Osteocyte (in vitro differentiated cells): Measurements from ENCODE around the gene TMEM9B. TPM values are rescaled to one million over a fixed set of nuclear protein-coding genes. Genes with fewer than 3 reads are reported as not detected.

Experiments
- DNase-seq: peaks from one replicate; pipeline ENCODE4 v3.0.0; 2021; ENCODE audit warnings: mixed read lengths; ENCODE audit not compliant: unreplicated experiment; ENCODE audit errors: extremely low spot score
- H3K27ac Mint-ChIP-seq: one replicate; pipeline ENCODE4 v1.8.0; 2021; ENCODE audit warnings: mild to moderate bottlenecking, mixed read lengths; ENCODE audit not compliant: unreplicated experiment
- H3K27me3 Mint-ChIP-seq: one replicate; pipeline ENCODE4 v1.8.0; 2021; ENCODE audit warnings: mixed read lengths; ENCODE audit not compliant: unreplicated experiment
- H3K36me3 Mint-ChIP-seq: one replicate; pipeline ENCODE4 v1.8.0; 2021; ENCODE audit warnings: mixed read lengths; ENCODE audit not compliant: unreplicated experiment
- H3K4me1 Mint-ChIP-seq: one replicate; pipeline ENCODE4 v1.8.0; 2021; ENCODE audit warnings: mixed read lengths; ENCODE audit not compliant: unreplicated experiment
- H3K4me3 Mint-ChIP-seq: one replicate; pipeline ENCODE4 v1.8.0; 2021; ENCODE audit warnings: mild to moderate bottlenecking, moderate library complexity, mixed read lengths; ENCODE audit not compliant: unreplicated experiment
- H3K9me3 Mint-ChIP-seq: one replicate; pipeline ENCODE4 v1.8.0; 2021; ENCODE audit warnings: mixed read lengths; ENCODE audit not compliant: unreplicated experiment
- CTCF ChIP-seq: fragments of 200-600 bp; sonication (generic); IDR thresholded peaks from 2 replicates; pipeline ENCODE4 v1.5.0; 2021; ENCODE audit warnings: antibody characterized with exemption, mild to moderate bottlenecking, moderate library complexity
- total RNA-seq: library from RNA; stranded (reverse); gene quantifications from 2 replicates; pipeline ENCODE4 v1.2.1, GENCODE V29; 2021

TMEM9B gene
- total RNA-seq, 1 donor from 2014 or later = 35.9 TPM

DNA sequence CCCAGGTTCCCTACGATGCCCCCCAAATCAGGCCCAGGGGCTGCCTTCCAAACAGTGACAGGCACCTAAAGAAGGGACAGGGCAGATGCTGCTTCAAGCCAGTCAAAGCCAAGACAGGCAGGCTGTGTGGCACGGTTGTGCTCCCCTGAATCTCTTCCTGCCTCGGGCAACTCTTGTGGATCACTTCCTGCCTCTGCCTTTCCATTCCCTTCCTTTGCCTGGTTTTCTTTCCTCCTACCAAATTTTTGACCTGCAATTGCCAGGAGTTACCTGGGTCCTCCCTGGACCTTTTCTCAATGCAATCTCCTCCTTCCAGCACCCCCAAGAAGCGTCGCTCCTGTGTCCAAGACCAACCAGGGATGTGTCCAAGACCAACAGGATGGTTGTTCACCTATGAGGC is 37.0 kb downstream of the TMEM9B start:
- H3K27ac Mint-ChIP-seq = no peak overlapping the region
- H3K9me3 Mint-ChIP-seq = no peaks in the 10 kb centered on the region
- H3K36me3 Mint-ChIP-seq = peaks cover 13% of the 10 kb centered on the region
- H3K4me3 Mint-ChIP-seq = no peak overlapping the region
- peak; percentile 25 for DNase-seq
- H3K4me1 Mint-ChIP-seq = peaks cover 10% of the 10 kb centered on the region
- no peaks in the 10 kb centered on the region for H3K27me3 Mint-ChIP-seq
- TF ChIP-seq CTCF = no peak

DNA sequence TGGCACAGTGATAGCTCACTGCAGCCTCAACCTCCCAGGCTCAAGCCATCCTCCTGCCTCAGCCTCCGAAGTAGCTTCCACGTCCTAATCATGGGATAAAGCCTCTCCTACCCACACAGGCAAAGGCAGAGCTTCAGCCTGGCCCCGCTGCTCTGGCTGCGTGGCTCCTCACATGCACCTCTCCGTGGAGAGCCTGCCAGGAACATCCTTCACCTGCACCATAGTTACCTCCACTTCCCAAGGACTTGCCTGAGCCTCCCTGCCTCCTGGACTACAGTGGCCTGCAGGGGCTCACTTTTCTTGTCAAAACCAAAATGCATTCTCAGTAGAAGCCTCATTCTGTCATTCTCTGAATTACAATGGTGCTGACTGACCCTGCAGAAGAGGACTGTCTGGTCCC is 38.0 kb downstream of the TMEM9B start:
- H3K4me3 Mint-ChIP-seq = no peak overlapping the region
- H3K27ac Mint-ChIP-seq = no peak overlapping the region
- peaks cover 10% of the 10 kb centered on the region for H3K4me1 Mint-ChIP-seq
- no peak for TF ChIP-seq CTCF
- peak; percentile 54 for DNase-seq
- H3K36me3 Mint-ChIP-seq = peaks cover 22% of the 10 kb centered on the region
- H3K27me3 Mint-ChIP-seq = no peaks in the 10 kb centered on the region
- H3K9me3 Mint-ChIP-seq = no peaks in the 10 kb centered on the region

DNA sequence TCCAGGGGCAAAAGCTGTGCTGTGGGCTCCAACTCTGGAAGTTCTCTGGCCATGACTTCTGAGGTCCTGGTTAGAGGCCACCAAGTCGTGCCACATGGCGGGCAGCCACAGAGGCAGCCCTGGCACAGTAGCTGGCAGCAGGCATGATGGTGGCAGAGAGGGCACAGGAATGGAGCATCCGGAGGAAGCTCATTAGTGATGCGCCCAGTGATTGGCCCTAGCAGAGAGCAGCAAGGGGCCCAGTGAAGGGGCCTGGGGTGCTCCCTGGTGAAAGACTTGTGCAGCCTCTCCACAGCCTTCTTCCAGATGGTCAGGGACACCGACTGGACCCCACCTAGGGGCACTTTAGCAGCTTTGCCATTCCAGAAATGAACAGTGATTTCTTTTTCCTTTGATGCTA is 38.5 kb downstream of the TMEM9B start:
- Mint-ChIP-seq H3K27ac (no peak overlapping the region), H3K4me3 (no peak overlapping the region), H3K9me3 (no peaks in the 10 kb centered on the region), H3K36me3 (peaks cover 23% of the 10 kb centered on the region), H3K27me3 (no peaks in the 10 kb centered on the region), H3K4me1 (peaks cover 9% of the 10 kb centered on the region)
- peak; percentile 71 for DNase-seq
- TF ChIP-seq CTCF = no peak

DNA sequence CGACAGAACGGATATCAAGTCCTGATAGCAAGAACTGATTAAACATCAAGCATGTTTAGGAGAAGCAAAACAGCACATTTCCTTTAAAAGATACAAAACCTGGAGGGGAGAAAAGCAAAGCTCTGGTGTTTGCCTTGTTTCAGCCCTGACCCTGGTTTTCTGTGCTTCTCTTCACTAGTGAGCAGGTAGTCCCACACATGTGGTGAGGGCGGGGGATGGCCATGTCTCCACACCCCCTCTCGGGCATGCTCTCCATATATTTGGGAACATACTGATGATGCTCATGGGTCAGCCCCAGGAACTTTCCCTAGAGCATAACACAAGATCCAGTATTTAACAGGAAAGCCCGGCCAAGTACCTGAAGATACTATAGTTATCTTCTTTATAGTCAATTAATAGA is 41.6 kb downstream of the TMEM9B start:
- Mint-ChIP-seq H3K9me3 (no peaks in the 10 kb centered on the region), H3K27ac (no peak overlapping the region), H3K4me3 (no peak overlapping the region), H3K27me3 (no peaks in the 10 kb centered on the region), H3K36me3 (peaks cover 27% of the 10 kb centered on the region), H3K4me1 (peaks cover 20% of the 10 kb centered on the region)
- peak; percentile 64 for DNase-seq
- TF ChIP-seq CTCF = no peak

GRCh38 chr11:8917157-8917825 is 47.0 kb downstream of the TMEM9B start:
- no peaks in the 10 kb centered on the region for H3K27me3 Mint-ChIP-seq
- peak; percentile 7 for TF ChIP-seq CTCF
- peak overlapping the region; percentile 61 for H3K4me3 Mint-ChIP-seq
- H3K36me3 Mint-ChIP-seq = peaks cover 20% of the 10 kb centered on the region
- peak; percentile 89 for DNase-seq
- H3K9me3 Mint-ChIP-seq = no peaks in the 10 kb centered on the region
- peaks cover 64% of the 10 kb centered on the region for H3K4me1 Mint-ChIP-seq
- H3K27ac Mint-ChIP-seq = peak overlapping the region; percentile 92
